Stimulated activated CD4-positive, alpha-beta T cell treated with anti-CD3 and anti-CD28 coated beads, Interleukin-4, amount 100 ng/mL, for 48 hours (primary cell): ENCODE data around the gene EIF4E.
A peak's percentile ranks its signal among the peaks of the same experiment; 100 is the strongest.
"Not testable (repeated sequence)": the region's sequence is repeated elsewhere in the genome, so short reads cannot be mapped to it uniquely, and the experiment has no call there.

ENCODE experiments used
- DNase-seq, 2 donors: peaks; one replicate each; pipeline ENCODE4 v3.0.0-alpha.2; 2020; ENCODE audit warnings: low read depth in 2 of 2

The EIF4E gene

GRCh38 chr4:98930311-98930865, 1.5 kb upstream of the EIF4E start:
- DNase-seq, result no peak

GRCh38 chr4:98929341-98930267, 671 bp upstream of the EIF4E start:
- DNase-seq, result peak; percentile 19 to 54

- DNase-seq, result peak; percentile 62 to 78
These were observed 815 bp downstream of the EIF4E start for GRCh38 chr4:98928131-98928504.

DNA sequence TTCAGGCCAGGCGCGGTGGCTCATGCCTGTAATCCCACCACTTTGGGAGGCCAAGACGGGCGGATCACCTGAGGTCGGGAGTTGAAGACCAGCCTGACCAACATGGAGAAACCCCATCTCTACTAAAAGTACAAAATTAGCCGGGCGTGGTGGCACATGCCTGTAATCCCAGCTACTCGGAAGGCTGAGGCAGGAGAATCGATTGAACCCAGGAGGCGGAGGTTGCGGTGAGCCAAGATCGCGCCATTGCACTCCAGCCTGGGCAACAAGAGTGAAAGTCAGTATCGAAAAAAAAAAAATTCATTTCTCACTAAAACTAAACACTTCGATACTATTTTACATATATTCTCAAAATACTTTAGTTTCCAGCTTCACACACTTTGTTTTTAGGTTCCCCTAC, 2.7 kb downstream of the EIF4E start:
- DNase-seq, result not testable (repeated sequence)

DNA sequence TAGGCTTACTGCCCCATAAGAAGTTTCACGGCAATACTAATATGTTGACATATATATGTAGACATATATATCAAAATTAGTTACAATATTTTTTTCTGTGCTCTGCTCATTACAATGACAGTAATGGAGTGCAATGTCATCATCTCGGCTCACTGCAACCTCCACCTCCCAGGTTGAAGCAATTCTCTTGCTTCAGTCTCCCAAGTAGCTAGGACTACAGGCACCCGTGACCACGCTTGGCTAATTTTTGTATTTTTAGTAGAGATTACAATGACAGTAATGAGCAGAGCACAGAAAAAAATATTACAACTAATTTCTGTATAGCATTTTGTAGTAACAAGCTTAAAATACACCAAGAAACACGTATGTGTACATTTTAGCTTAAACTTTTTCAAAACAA, 7.6 kb downstream of the EIF4E start:
- no peak for DNase-seq

- DNase-seq, result no peak
These were observed 8.9 kb downstream of the EIF4E start for GRCh38 chr4:98919996-98920395.

- DNase-seq, result not testable (repeated sequence)
These were observed 18.2 kb downstream of the EIF4E start for GRCh38 chr4:98910728-98911127.

GRCh38 chr4:98909646-98910401, 19.1 kb downstream of the EIF4E start:
- no peak for DNase-seq

- no peak for DNase-seq
These were observed 20.1 kb downstream of the EIF4E start for GRCh38 chr4:98908703-98909262.

DNA sequence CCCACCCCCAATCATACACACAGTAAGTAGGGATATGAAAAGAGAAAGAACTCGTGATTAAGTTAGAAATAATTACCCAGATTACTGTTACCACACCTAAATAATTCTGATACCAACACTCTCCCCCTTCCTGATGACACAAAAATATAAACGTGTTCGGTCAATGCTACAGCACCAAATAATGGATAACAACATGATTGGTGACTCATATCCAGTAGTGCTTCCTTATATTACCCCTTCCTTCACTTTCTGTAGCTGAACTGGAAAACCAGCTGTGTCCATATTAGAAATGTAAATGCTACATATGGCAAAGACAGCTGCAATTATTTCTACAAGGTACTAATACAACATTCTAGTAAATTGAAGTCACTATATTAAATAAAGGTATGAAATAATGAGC, 20.8 kb downstream of the EIF4E start:
- no peak for DNase-seq

GRCh38 chr4:98905839-98906238, 23.1 kb downstream of the EIF4E start:
- DNase-seq, result no peak

GRCh38 chr4:98905297-98905696, 23.6 kb downstream of the EIF4E start:
- DNase-seq, result no peak

GRCh38 chr4:98903963-98904362, 25.0 kb downstream of the EIF4E start:
- DNase-seq, result no peak

DNA sequence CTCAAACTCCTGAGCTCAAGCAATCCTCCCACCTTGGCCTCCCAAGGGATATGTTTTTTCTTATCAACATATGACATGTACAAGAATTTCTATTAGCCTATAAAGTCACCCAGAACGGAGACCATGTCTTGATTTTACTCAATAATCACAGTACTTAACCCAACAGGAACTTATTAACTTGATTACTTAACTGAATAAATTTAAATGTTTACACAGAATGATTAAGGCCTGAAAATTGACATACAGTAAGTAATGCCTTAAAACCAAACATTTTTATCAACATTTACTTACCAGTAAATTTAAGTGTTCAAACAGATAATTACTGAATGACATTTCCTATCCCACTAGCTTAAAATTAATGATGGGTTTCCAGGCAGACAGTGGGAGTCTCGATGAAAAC, 25.4 kb downstream of the EIF4E start:
- no peak for DNase-seq

DNA sequence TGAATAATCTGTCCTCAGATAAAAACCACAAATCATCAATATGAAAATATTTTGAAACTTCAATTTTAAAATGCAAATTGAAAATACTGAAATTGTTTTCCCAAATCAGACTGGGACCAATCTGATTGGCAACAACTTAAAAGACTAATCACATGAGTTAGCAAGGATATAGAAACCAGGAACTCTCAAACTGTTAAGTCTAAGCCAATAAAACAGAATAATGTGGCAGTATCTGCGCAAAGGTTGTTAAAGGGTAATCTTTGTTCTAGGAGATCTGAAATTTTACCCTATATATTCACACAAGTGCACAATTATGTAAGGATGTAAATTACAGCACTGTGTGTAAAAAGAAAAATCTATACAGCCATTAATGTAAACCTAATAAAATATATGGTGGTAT, 29.7 kb downstream of the EIF4E start:
- no peak for DNase-seq

GRCh38 chr4:98891478-98892337, 37.2 kb downstream of the EIF4E start:
- no peak for DNase-seq

- DNase-seq, result no peak
These were observed 38.1 kb downstream of the EIF4E start for GRCh38 chr4:98890702-98891455.

DNA sequence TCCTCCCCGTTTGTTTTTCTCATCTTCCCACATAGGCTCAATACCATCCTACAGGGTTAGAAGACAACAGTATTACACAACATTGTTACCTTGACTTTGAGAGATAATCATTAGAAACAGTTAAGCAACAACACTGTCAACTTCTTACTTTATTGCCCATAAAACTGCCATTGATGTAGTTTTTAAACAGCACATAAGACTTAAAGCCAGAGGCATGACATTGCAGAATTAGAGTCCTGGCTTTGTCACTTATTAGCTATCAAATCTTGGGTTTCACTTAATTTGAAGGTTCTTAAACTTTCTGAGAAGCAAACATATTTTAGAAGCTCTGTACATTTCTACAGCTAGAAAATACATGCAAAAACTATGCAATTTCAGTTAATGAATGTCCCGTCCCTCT, 41.8 kb downstream of the EIF4E start:
- DNase-seq, result no peak

GRCh38 chr4:98886382-98886781, 42.6 kb downstream of the EIF4E start:
- not testable (repeated sequence) for DNase-seq

GRCh38 chr4:98880884-98881283, 48.0 kb downstream of the EIF4E start:
- DNase-seq, result not testable (repeated sequence)

DNA sequence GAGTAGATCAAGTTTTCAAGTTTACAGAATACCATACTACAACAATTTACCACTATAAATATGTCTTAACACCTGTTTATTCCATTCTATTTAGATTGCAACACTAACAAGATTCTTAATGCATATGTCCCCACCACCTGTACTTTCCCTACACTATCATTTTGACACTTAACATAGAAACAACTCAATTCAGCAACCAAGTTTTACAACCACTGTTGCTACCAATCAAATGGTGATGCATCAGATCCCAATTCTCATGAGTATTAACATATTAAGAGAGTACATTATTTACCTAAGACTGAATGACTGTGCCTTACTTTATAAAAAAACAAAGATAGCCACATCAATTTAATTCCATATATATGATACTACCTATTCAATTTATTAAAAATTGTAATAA, 49.4 kb downstream of the EIF4E start:
- DNase-seq, result no peak
